Neutrophil (primary cell): ENCODE measurements around the gene TNS4.

Source experiments
- H3K27ac ChIP-seq: fragments of 200-600 bp; sonication (generic); 2 replicates; pipeline ENCODE4 v1.5.1; 2016; ENCODE audit warnings: mild to moderate bottlenecking, moderate library complexity
- H3K27me3 ChIP-seq: fragments of 200-600 bp; sonication (generic); 2 replicates; pipeline ENCODE4 v1.6.0; 2016; ENCODE audit warnings: mild to moderate bottlenecking
- H3K36me3 ChIP-seq: fragments of 200-600 bp; sonication (generic); 2 replicates; pipeline ENCODE4 v1.5.1; 2017
- H3K4me1 ChIP-seq, 2 experiments: fragments of 200-600 bp in 1 of 2; sonication (generic) in 1 of 2; 1 replicate in 1 of 2; 2 replicates in 1 of 2; pipeline versions ENCODE4 v1.5.1 to v1.6.1; 2013 to 2016; ENCODE audit warnings: low read depth in 1 of 2, low read length in 1 of 2, mild to moderate bottlenecking in 1 of 2, moderate library complexity in 1 of 2; ENCODE audit not compliant: control insufficient read depth in 1 of 2, insufficient read depth in 1 of 2
- H3K4me3 ChIP-seq, 2 experiments: fragments of 200-600 bp in 1 of 2; sonication (generic) in 1 of 2; 1 replicate in 1 of 2; 2 replicates in 1 of 2; pipeline ENCODE4 v1.5.1; 2013 to 2016; ENCODE audit warnings: low read depth in 1 of 2, low read length in 1 of 2, mild to moderate bottlenecking in 1 of 2, moderate library complexity in 1 of 2
- H3K9me3 ChIP-seq: fragments of 200-600 bp; sonication (generic); 2 replicates; pipeline ENCODE4 v1.5.1; 2016
- CTCF ChIP-seq: fragments of 200-600 bp; sonication (generic); IDR thresholded peaks from 2 replicates; pipeline ENCODE4 v1.5.1; 2016; ENCODE audit warnings: antibody characterized with exemption

Gene TNS4

DNA sequence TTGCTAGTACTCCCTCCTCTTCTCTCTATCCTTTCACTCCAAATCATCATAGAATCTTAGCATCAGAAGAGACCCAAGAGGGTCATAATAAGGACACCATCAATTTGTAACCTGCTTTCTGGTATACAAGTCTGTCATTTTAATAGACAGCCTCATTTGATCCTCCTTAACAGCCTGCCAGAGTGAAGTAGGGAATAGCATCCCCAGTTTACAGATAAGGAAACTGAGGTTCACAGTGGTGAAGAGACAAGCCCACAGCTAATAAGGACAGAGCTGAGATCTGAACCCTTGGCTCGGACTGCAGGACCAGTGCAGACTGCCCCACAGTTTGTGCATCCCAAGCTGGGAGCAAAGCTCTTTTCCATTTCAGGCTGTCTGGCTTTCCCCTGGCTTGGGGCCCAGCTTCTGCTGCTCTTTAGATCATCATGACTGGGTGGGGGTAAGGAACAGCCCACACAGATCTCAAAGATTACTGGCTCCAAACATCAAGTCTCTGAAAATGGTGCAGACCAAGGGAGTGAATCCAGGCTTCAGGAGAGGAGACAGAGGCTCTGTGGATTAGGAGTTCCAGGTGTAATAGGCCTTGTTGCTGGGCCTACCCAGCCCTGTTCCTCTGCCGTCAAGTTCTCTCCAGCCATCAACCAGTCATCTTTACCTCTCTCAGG lies 68.4 kb downstream of the TNS4 start:
- H3K9me3 ChIP-seq = no peaks in the 10 kb centered on the region
- TF ChIP-seq CTCF = no peak
- H3K27me3 ChIP-seq = peaks cover 18% of the 10 kb centered on the region
- H3K27ac ChIP-seq = no peak overlapping the region
- H3K36me3 ChIP-seq = no peaks in the 10 kb centered on the region
- no peaks in the 10 kb centered on the region for H3K4me1 ChIP-seq
- no peak overlapping the region for H3K4me3 ChIP-seq

GRCh38 chr17:40431231-40431602 lies 70.2 kb downstream of the TNS4 start:
- Histone ChIP-seq H3K27ac (no peak overlapping the region), H3K36me3 (no peaks in the 10 kb centered on the region), H3K4me3 (no peak overlapping the region), H3K4me1 (no peaks in the 10 kb centered on the region), H3K9me3 (no peaks in the 10 kb centered on the region), H3K27me3 (peaks cover 18% of the 10 kb centered on the region)
- TF ChIP-seq CTCF = no peak

GRCh38 chr17:40430272-40431230 lies 70.9 kb downstream of the TNS4 start:
- Histone ChIP-seq H3K4me1 (no peaks in the 10 kb centered on the region), H3K4me3 (no peak overlapping the region), H3K36me3 (no peaks in the 10 kb centered on the region), H3K27me3 (peaks cover 18% of the 10 kb centered on the region), H3K9me3 (no peaks in the 10 kb centered on the region), H3K27ac (no peak overlapping the region)
- no peak for TF ChIP-seq CTCF

GRCh38 chr17:40427002-40427491 lies 74.4 kb downstream of the TNS4 start:
- Histone ChIP-seq H3K27ac (no peak overlapping the region), H3K9me3 (no peaks in the 10 kb centered on the region), H3K4me1 (no peaks in the 10 kb centered on the region), H3K27me3 (peaks cover 15% of the 10 kb centered on the region), H3K36me3 (no peaks in the 10 kb centered on the region), H3K4me3 (no peak overlapping the region)
- TF ChIP-seq CTCF = no peak
